NCI-H128 (cell line): ENCODE measurements around the gene ZNF451.
"Not testable (repeated sequence)": the region's sequence is repeated elsewhere in the genome, so short reads cannot be mapped to it uniquely, and the experiment has no call there.

Experiments used
- DNase-seq: peaks from one replicate; lab custom pipeline; 2025; ENCODE audit not compliant: unreplicated experiment; lab: John Stamatoyannopoulos, UW

ZNF451 gene

DNA sequence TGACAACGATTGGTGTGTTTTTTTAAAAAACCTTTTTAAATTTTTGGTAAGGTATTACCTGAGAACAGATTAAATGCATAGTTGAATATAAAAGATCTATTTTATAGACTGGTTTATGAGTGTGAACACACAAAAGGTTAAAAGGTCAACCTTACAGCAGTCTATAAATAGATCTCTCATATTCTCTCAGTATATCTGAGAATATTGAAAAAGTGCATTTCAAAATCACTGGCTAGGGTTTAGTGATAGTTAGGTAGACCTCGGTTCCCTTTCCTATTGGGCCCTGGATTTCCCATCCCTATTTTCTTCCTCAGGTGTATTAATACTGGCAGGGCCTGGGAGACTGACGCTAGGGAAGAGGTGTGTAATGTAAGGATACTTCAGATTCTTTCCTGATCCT is 723 bp upstream of the ZNF451 start:
- no peak for DNase-seq

DNA sequence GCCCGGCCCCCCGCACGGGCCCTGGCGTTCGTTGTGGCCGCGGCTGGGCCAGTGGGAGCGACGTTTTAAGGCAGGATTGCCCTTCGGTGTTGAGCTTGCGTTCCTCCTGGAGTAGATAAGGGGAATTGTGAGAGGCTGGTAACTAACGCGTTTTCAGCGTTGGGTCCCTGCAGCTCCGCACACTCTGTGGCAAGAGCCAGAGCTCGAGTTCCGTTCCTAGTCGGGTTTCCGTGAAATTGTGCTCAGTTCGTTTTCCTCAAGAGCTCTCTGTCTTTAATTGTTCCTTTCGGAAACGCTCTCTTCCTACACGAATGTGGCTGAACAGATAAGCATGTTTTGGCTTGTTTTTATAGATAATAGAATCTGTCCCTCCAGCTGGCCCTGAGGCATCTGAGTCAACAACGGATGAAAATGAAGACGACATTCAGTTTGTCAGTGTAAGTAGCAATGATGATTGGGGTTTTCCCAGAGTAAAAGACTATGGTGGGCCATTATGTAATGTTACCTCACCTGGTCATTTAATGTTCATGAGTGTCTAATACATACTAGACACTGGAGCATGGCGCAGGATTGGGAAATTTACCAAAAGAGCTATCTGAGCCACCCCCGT is 575 bp downstream of the ZNF451 start:
- not testable (repeated sequence) for DNase-seq

GRCh38 chr6:57091375-57091774 is 1.4 kb downstream of the ZNF451 start:
- DNase-seq: not testable (repeated sequence)

DNA sequence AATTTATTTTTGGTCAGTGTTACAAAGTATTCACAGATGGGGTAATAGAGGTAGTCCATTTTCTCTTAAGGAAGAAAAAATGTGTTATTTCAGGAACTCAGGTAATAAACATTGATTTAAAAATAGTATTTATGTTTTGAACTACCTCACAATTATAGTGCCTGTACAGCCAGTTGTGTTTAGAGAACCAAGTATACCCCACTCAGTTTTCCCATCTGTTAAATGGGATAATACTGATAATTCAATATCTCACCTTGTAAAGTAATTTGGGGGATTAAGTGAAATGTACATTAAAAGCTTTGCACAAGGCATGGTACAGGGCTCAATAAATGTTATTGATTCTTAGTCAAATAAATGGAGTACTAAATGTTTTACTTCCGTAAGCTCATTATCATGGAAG is 4.7 kb downstream of the ZNF451 start:
- no peak for DNase-seq

GRCh38 chr6:57097596-57097995 is 7.6 kb downstream of the ZNF451 start:
- no peak for DNase-seq

DNA sequence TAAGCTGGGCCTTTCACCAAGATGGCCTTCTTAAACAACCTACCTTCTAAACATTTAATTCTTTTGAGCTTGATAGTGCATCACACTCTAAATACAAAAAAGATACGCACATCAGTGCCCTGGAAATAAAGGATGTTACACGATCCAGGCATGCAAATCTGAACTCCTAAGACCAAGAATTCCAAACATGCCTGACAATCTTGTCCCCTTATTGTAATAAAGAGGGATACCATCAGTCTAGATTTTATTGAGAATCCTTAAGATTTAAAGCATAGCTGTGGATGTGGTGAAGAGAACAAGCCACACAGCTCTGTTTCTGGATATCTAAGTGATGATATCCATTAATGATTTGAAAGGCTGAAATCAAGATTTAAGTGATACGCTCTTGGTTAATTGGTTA is 13.0 kb downstream of the ZNF451 start:
- DNase-seq: no peak

DNA sequence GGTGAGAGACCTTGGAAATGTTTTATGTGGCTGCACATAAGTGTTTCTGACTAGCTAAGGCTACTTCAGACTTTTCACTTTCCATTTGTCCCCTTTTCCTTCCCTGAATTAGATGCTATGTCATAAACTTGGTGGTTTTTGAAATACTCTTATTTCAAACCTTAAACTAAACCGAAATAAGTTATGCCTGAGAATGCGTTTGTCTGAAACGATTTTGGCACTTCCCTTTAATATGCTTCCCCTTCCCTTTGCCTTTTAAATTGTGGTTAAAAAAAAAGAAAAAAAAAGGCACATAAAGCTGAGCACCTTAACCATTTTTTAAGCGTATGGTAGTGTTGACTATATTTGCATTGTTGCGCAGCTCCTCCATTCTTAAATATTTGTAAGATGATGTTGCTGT is 14.3 kb downstream of the ZNF451 start:
- no peak for DNase-seq

DNA sequence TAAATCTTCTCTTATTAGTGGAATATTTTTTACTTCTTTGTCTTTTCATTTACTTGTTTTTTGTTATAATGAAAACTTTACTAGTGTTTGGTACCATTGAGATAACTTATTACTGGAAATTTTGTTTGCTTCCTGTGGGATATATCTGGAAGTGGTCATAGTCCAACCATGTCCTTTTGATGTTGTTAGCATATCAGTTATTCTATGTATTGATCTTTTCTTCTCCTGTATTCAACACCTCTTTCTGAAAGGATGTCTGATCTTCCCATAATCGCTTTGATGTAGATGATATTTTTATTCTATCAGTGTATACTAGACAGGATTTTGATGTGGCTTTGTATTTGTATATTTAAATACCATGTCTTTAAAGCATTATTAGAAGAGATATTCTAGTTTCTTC is 17.0 kb downstream of the ZNF451 start:
- no peak for DNase-seq

DNA sequence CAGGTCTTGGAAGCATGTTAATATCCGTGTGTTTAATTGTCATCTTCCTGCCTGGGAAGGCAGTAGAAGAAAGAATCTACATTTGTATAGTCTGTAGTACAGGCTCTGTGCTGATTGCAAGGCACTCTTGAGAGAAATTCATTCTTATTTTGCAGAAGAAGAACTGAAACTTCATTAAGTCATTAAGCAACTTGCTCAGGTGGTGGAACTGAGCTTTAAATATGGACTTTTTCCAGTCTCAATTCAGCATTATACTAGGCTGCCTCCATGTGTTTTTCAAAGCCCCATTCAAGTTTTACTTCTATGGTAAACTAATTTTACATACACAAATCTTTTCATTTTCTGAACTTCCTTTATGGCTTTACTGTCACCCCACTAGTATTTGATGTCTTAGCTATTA is 18.7 kb downstream of the ZNF451 start:
- no peak for DNase-seq

- DNase-seq: no peak
Measured at GRCh38 chr6:57109880-57110279, 19.9 kb downstream of the ZNF451 start.

GRCh38 chr6:57113105-57113504 is 23.1 kb downstream of the ZNF451 start:
- DNase-seq: no peak

DNA sequence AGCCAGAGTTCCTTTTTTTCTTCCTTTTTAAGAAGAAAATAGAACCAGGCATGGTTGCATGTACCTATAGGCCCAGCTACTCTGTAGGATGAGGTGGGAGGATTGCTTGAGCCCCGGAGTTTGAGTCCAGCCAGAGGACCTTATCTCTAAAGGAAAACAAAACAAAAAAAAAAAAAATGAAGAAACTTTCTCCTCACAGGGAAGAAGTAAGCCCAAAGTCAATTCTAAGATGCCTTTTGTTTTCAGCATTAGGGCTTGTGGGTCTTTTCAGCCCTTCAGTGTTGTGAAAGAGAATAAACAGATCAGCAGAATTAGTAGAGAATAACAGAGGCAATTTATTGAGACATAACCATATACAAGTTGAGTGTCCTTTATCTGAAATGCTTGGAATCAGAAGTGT is 26.8 kb downstream of the ZNF451 start:
- DNase-seq: no peak

DNA sequence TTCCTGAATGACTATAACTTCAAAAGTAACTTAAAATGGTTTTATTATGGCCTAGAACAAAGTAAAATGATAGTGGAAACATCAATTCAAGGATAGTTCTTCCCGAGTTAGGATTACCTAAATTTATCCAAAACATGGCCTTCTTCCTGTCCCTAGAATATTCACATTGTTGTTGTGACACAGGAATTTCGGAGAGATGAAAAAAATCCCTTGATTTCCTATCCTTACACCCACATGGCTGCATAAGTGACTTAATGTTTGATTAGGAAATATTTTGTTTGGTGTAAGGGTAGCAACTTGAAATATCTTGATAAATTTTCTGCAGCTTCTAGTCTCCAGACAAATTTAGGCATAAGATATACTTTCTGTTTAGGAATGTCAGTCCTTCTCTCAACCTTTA is 27.8 kb downstream of the ZNF451 start:
- DNase-seq: no peak

- DNase-seq: no peak
Measured at GRCh38 chr6:57123111-57123510, 33.1 kb downstream of the ZNF451 start.

GRCh38 chr6:57127763-57128162 is 37.8 kb downstream of the ZNF451 start:
- no peak for DNase-seq

DNA sequence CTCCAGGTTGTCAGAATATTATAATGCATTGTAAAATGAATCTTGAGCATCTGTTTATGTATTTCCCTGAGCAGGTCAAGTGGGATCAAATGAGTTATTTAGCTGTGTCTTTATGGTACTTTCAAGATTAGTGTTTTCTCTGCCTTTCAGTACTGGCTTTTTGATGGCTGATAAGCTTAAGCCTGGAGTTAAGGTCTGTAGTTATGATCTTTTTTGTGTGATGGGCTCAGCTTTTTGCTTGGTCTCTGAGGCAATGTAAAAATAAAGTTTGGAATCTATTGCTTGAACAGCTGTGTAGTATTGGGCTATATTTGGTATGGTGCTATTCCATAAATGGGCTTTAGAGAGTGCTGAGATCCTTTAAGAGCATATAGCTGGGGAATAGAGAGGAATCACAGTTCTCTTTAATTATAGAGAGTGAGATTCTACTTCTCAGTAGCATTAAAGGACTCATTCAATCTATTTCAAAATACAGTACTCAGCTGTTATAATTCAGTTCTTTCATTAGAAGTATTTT is 40.7 kb downstream of the ZNF451 start:
- no peak for DNase-seq

- DNase-seq: no peak
Measured at GRCh38 chr6:57134954-57135353, 45.0 kb downstream of the ZNF451 start.

DNA sequence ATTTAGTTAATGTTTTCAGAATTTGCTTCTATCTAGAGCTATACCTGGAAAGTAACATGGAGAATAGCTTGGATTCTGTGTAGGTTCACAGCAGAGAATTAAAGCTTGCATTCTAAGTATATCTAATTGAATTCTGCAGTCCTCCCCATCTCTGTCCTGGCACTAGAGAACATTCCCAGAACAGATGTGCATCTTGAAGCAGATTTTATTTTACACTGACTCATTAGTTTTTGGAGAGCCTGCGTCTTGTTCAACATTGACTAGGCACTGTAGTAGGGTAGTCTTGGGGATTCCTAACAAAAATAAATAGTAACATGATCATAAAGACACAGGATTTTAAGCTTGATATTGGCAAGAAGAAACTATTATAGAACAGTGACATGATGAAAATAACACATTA is 45.9 kb downstream of the ZNF451 start:
- DNase-seq: no peak

DNA sequence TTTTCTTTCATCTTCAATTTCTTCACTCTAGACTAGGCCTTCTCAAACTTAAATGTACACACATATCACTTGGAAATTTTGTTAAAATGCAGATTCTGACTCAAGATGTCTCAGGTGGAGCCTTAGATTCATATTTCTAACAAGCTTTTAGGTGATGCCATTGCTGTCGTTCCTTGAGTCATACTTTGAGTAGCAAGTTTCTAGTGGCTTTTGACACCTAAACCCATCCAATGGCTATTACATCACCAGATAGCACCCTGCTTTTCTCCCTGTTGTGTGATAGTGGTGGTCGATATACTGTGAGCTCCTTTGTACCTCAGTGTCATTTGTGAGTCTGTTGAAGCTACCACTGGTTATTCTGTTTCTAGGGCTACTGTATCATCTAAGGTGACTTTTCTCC is 47.4 kb downstream of the ZNF451 start:
- no peak for DNase-seq

- no peak for DNase-seq
Measured at GRCh38 chr6:57138026-57138425, 48.0 kb downstream of the ZNF451 start.

- no peak for DNase-seq
Measured at GRCh38 chr6:57141451-57142177, 51.6 kb downstream of the ZNF451 start.

DNA sequence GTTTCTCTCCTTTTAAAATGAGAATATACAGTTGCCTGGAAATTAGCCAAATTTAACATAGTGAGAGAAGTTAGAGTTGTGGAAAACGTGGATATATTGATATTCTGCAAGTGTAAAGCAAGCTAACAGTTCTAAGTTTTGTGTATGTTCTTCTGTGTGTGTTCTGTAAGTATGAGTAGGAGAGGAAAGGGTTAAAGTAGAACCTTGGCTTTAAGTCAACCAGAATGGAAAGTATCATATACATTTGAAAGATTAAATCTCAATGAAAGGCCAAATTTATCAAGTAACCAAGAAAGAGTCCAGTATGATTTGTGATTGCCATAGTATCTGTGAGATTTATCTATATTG is 52.2 kb downstream of the ZNF451 start:
- no peak for DNase-seq

DNA sequence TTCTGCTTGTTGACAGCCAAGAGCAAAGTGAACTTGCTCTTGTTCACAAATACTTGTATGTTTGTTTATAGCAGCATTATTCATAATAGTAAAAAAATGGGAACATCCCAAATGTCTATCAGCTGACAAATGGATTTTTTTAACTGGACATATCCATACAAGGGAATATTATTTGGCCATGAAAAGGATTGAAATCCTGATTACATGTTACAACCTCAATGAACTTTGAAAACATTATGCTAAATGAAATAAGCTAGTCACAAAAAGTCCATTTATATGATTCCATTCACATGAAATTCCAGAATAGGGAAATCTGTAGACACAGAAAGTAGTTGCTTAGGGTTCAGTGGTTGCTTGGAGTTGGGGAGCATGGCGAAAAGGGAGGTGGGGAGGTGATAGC is 53.7 kb downstream of the ZNF451 start:
- DNase-seq: no peak
